K562 (cell line): ENCODE measurements around the gene DLGAP1. TPM values are rescaled to one million over a fixed set of nuclear protein-coding genes. Genes with fewer than 3 reads are reported as not detected.

ENCODE experiments used
- ATAC-seq: fragments of 200-7000 bp; cut with Tn5 transposase; 3 replicates; pipeline ENCODE4 v1.9.1; 2020; ENCODE audit warnings: moderate library complexity
- BruUV-seq: library from RNA; stranded (reverse); fragments of 400-500 nt; replicated peaks from 2 replicates; lab custom pipeline; 2021; lab: Mats Ljungman, UMichigan
- CTCF ChIA-PET: fragments of 300-600 bp; formaldehyde crosslinking; extraction: SDS; loops from one replicate; lab custom pipeline; 2021; ENCODE audit warnings: low intra/inter-chr PET ratio; lab: Yijun Ruan, JAX
- POLR2A ChIA-PET: fragments of 300-600, 350-650 bp; sonication (Branson Sonifier 250); formaldehyde crosslinking; extraction: SDS; loops from one replicate; lab custom pipeline; 2021; ENCODE audit warnings: antibody characterized with exemption, inconsistent platforms; lab: Yijun Ruan, JAX
- DNase-seq, 4 experiments: peaks; one replicate each; pipeline versions ENCODE4 v3.0.0 to v3.0.0-alpha.2; 2011 to 2018; ENCODE audit warnings: low spot score in 3 of 4, mixed read lengths in 3 of 4; ENCODE audit errors: extremely low read depth in 1 of 4
- FAIRE-seq: peaks from 2 replicates; lab custom pipeline; 2011; peaks lifted over from hg19 to GRCh38; lab: Jason Lieb, UNC
- H2AFZ ChIP-seq: 2 replicates; pipeline ENCODE4 v1.6.0; 2011; ENCODE audit warnings: low read depth, low read length, control low read depth, inconsistent platforms
- H3K27ac ChIP-seq: fragments of 200-600 bp; 3 replicates; pipeline ENCODE4 v1.8.0; 2011; ENCODE audit warnings: low read depth, mild to moderate bottlenecking, control low read depth, inconsistent platforms, low read length, moderate library complexity, mixed read lengths; ENCODE audit errors: extremely low read depth
- H3K27me3 ChIP-seq, 2 experiments: fragments of 300-600 bp in 1 of 2; 2 replicates in 1 of 2; 3 replicates in 1 of 2; pipeline versions ENCODE4 v1.6.0 to v1.8.0; 2011; ENCODE audit warnings: inconsistent platforms in 2 of 2, low read length in 2 of 2, mild to moderate bottlenecking in 1 of 2, mixed read lengths in 1 of 2, moderate library complexity in 1 of 2; ENCODE audit not compliant: control insufficient read depth in 2 of 2, insufficient read depth in 2 of 2
- H3K36me3 ChIP-seq: fragments of 300-600 bp; 3 replicates; pipeline ENCODE4 v1.8.0; 2011; ENCODE audit warnings: mild to moderate bottlenecking, low read length, inconsistent platforms; ENCODE audit not compliant: control insufficient read depth, insufficient read depth
- H3K4me1 ChIP-seq, 2 experiments: fragments of 200-600 bp in 1 of 2; replicated peaks in 1 of 2; 2 replicates in 1 of 2; 3 replicates in 1 of 2; pipeline versions ENCODE4 v1.5.1 to v1.8.0; 2011; ENCODE audit warnings: inconsistent platforms in 2 of 2, low read length in 2 of 2, mild to moderate bottlenecking in 1 of 2, mixed read lengths in 1 of 2, moderate library complexity in 1 of 2; ENCODE audit not compliant: control insufficient read depth in 2 of 2, insufficient read depth in 2 of 2
- H3K4me2 ChIP-seq: 2 replicates; pipeline ENCODE4 v1.6.1; 2011; ENCODE audit warnings: low read length, control low read depth, inconsistent platforms, mixed read lengths; ENCODE audit not compliant: insufficient read depth
- H3K4me3 ChIP-seq: fragments of 200-600 bp; sonication (generic), shearing (Covaris generic); 2 replicates; pipeline ENCODE4 v1.5.1; 2016; ENCODE audit warnings: control low read depth, inconsistent platforms
- H3K79me2 ChIP-seq: fragments of 200-600 bp; 3 replicates; pipeline ENCODE4 v1.8.0; 2011; ENCODE audit warnings: low read length, inconsistent platforms; ENCODE audit not compliant: control insufficient read depth, insufficient read depth
- H3K9ac ChIP-seq, 2 experiments: 2 replicates each; pipeline versions ENCODE4 v1.6.0 to v1.6.1; 2011; ENCODE audit warnings: low read depth in 2 of 2, low read length in 2 of 2, control low read depth in 1 of 2, inconsistent platforms in 1 of 2, mild to moderate bottlenecking in 1 of 2, mixed read lengths in 1 of 2; ENCODE audit not compliant: insufficient read depth in 1 of 2
- H3K9me1 ChIP-seq: one replicate; pipeline ENCODE4 v1.6.0; 2011; ENCODE audit warnings: inconsistent platforms, mild to moderate bottlenecking, low read length, moderate library complexity; ENCODE audit not compliant: control insufficient read depth, insufficient read depth
- H3K9me3 ChIP-seq: replicated peaks from 2 replicates; pipeline ENCODE4 v1.5.1; 2011; ENCODE audit warnings: low read depth, low read length, inconsistent platforms; ENCODE audit not compliant: control insufficient read depth, insufficient read depth
- H4K20me1 ChIP-seq: replicated peaks from 2 replicates; pipeline ENCODE4 v1.6.1; 2011; ENCODE audit warnings: low read length, inconsistent platforms, mixed read lengths; ENCODE audit not compliant: control insufficient read depth, insufficient read depth
- CBX8 ChIP-seq: fragments of 200-600 bp; sonication (generic); IDR thresholded peaks from 2 replicates; pipeline ENCODE4 v1.6.1; 2012; ENCODE audit warnings: borderline replicate concordance, mixed run types, low read depth, mild to moderate bottlenecking, moderate library complexity, mixed read lengths, low read length, control low read depth, inconsistent platforms; ENCODE audit not compliant: poor library complexity, severe bottlenecking; ENCODE audit errors: extremely low read depth
- DNMT1 ChIP-seq: fragments of 450-650 bp; IDR thresholded peaks from 2 replicates; pipeline ENCODE4 v1.6.1; 2016; ENCODE audit warnings: antibody characterized with exemption, mild to moderate bottlenecking
- ETS2 ChIP-seq: IDR thresholded peaks from 2 replicates; pipeline ENCODE4 v1.6.1; 2016; ENCODE audit warnings: borderline replicate concordance, missing genetic modification characterization, mild to moderate bottlenecking, moderate library complexity, missing compliant biosample characterization; ENCODE audit not compliant: poor library complexity, severe bottlenecking
- ETV1 ChIP-seq: fragments of 450-650 bp; conservative IDR thresholded peaks from 2 replicates; pipeline ENCODE4 v1.6.1; 2016; ENCODE audit warnings: missing genetic modification characterization, control low read depth, low read depth, missing compliant biosample characterization
- EZH2 ChIP-seq: IDR thresholded peaks from 2 replicates; pipeline ENCODE4 v1.6.1; 2012; ENCODE audit warnings: low read depth, mild to moderate bottlenecking, inconsistent platforms, low read length, borderline replicate concordance
- FOXA3 ChIP-seq, 2 experiments: fragments of 450-650 bp in 1 of 2; sonication (generic) in 1 of 2; formaldehyde crosslinking; IDR thresholded peaks in 1 of 2; conservative IDR thresholded peaks in 1 of 2; 2 replicates each; pipeline versions ENCODE4 v1.4.0 to v1.8.0; 2020 to 2022; ENCODE audit warnings: mild to moderate bottlenecking in 2 of 2, missing genetic modification reagents in 1 of 2
- GTF2A2 ChIP-seq: IDR thresholded peaks from 2 replicates; pipeline ENCODE4 v1.6.1; 2016; ENCODE audit warnings: mild to moderate bottlenecking, missing genetic modification characterization, missing compliant biosample characterization
- HINFP ChIP-seq: fragments of 450-650 bp; conservative IDR thresholded peaks from 2 replicates; pipeline ENCODE4 v1.6.1; 2016; ENCODE audit warnings: missing genetic modification characterization, low read depth, mild to moderate bottlenecking, control low read depth, missing compliant biosample characterization
- HNRNPH1 ChIP-seq: fragments of 200-400 bp; formaldehyde crosslinking; optimal IDR thresholded peaks from 2 replicates; pipeline ENCODE3; 2017; ENCODE audit warnings: low read depth, mild to moderate bottlenecking, low read length, moderate library complexity
- NR2F6 ChIP-seq: fragments of 450-650 bp; formaldehyde crosslinking; IDR thresholded peaks from 2 replicates; pipeline ENCODE4 v1.4.0; 2020; ENCODE audit warnings: mild to moderate bottlenecking
- POLR2AphosphoS2 ChIP-seq: IDR thresholded peaks from 2 replicates; pipeline ENCODE4 v1.6.1; 2012; ENCODE audit warnings: low read length, improper control_type of control experiment
- POLR3G ChIP-seq: IDR thresholded peaks from 2 replicates; pipeline ENCODE4 v1.6.1; 2011; ENCODE audit not compliant: insufficient read length, insufficient replicate concordance; ENCODE audit errors: extremely low read depth
- RNF2 ChIP-seq: sonication (generic); IDR thresholded peaks from 2 replicates; pipeline ENCODE4 v1.6.1; 2016
- SMC3 ChIP-seq: conservative IDR thresholded peaks from 2 replicates; pipeline ENCODE4 v1.6.1; 2011; ENCODE audit warnings: low read depth, low read length, improper control_type of control experiment; ENCODE audit not compliant: insufficient read depth
- ZBTB5 ChIP-seq: fragments of 450-650 bp; IDR thresholded peaks from 2 replicates; pipeline ENCODE4 v1.6.1; 2017; ENCODE audit warnings: antibody characterized with exemption
- ZNF197 ChIP-seq: fragments of 200-800 bp; sonication (Bioruptor generic); IDR thresholded peaks from 2 replicates; pipeline ENCODE4 v1.6.1; 2016; ENCODE audit warnings: low read depth, missing genetic modification characterization, missing compliant biosample characterization
- ZNF217 ChIP-seq: sonication (generic); formaldehyde crosslinking; IDR thresholded peaks from 2 replicates; pipeline ENCODE4 v1.8.0; 2022; ENCODE audit warnings: mild to moderate bottlenecking, missing genetic modification reagents
- ZNF696 ChIP-seq: fragments of 250-450 bp; sonication (Bioruptor Pico); conservative IDR thresholded peaks from 2 replicates; pipeline ENCODE4 v1.4.0; 2020; ENCODE audit warnings: mild to moderate bottlenecking, moderate library complexity
- WGBS: fragments of 100-300 bp; shearing (Covaris generic); methylation state at CpG from one replicate; pipeline ENCODE4 v1.1.6; 2016; ENCODE audit warnings: low coverage, mixed read lengths; ENCODE audit not compliant: insufficient coverage; ENCODE audit errors: missing lambda C conversion rate; 5-methylcytosine and 5-hydroxymethylcytosine counted together
- in situ Hi-C: fragments of 300-500 bp; cut with MboI; formaldehyde crosslinking; loops from 4 replicates; pipeline ENCODE4 v1.15.0; 2018; ENCODE audit warnings: inconsistent platforms, mixed read lengths
- intact Hi-C: fragments of 100-400 bp; cut with micrococcal nuclease; formaldehyde crosslinking; loops from 2 replicates; pipeline ENCODE4 v1.14.2; 2022
- polyA plus RNA-seq, 8 experiments: library from polyadenylated mRNA; depleted of rRNA in 4 of 8; stranded (reverse) in 5 of 8; unstranded in 3 of 8; fragments of >200 nt; fragmentation: Nextera tagmentation in 2 of 8; fragmentation: Illumina TruSeq in 1 of 8; extraction: Ambion mirVana in 2 of 8; extraction: Trizol in 1 of 8; gene quantifications; 2 replicates each; pipeline versions ENCODE4 v1.2.1 to v1.2.3, GENCODE V29; 2011 to 2014; ENCODE audit warnings: inconsistent platforms in 1 of 8, missing spikeins in 1 of 8
- total RNA-seq, 7 experiments: library from RNA; depleted of rRNA in 6 of 7; stranded (reverse); fragments of >200 nt in 6 of 7; fragmentation: Illumina TruSeq in 2 of 7; extraction: Trizol in 2 of 7; gene quantifications; 2 replicates each; pipeline versions ENCODE4 v1.2.1 to v1.2.3, GENCODE V29; 2011 to 2021; ENCODE audit warnings: low replicate concordance in 1 of 7

DLGAP1 gene
- total and polyA plus RNA-seq, 9 of the 15 experiments (the other 6 are each of a cell fraction or from before 2014, with no cell fraction given): 0.04 to 0.22 (median 0.08) TPM

GRCh38 chr18:3855966-3856365 is 599.1 kb downstream of the DLGAP1 start:
- DNase-seq (no peak), ATAC-seq (no peak), FAIRE-seq (no peak)
- Histone ChIP-seq H3K27ac (no peak overlapping the region), H3K4me3 (no peak overlapping the region), H4K20me1 (no peaks in the 10 kb centered on the region), H3K9me3 (no peaks in the 10 kb centered on the region)
- 0% methylated on average over 3 of the region's 3 CpGs for WGBS
- TF ChIP-seq CBX8 (no peak), HNRNPH1 (no peak), POLR2AphosphoS2 (no peak), ZNF696 (CRISPR knock-in tag) (no peak), ZNF197 (no peak), POLR3G (no peak), SMC3 (no peak), RNF2 (no peak), DNMT1 (no peak), HINFP (tag) (no peak), ETV1 (no peak), ETS2 (tag) (no peak), FOXA3 (CRISPR knock-in tag; conservative IDR thresholded peaks at IDR 0.05 in 1 of 2, IDR thresholded peaks at IDR 0.05 in 1 of 2) (no peak), NR2F6 (CRISPR knock-in tag) (no peak), ZNF217 (CRISPR knock-in tag) (no peak), EZH2 (no peak), ZBTB5 (no peak), GTF2A2 (tag) (no peak)
- TF ChIP-seq, all 486 proteins: peak for 0
- no peak overlapping the region for H2AFZ ChIP-seq
- no peaks in the 10 kb centered on the region for H3K27me3 ChIP-seq
- CTCF ChIA-PET: no interaction called here
- BruUV-seq: no TSS peak
- no peaks in the 10 kb centered on the region for H3K36me3 ChIP-seq
- no peak overlapping the region for H3K4me2 ChIP-seq
- intact Hi-C loops (no loop called here), in situ Hi-C loops (no loop called here)
- POLR2A ChIA-PET: interaction anchor here (0.6 to 2.2 kb wide), 2 partner anchors 89 to 141 kb away, joined by 3 to 4 read pairs; no protein-coding TSS in a partner anchor
- H3K9me1 ChIP-seq: no peaks in the 10 kb centered on the region
- no peaks in the 10 kb centered on the region for H3K79me2 ChIP-seq
- no peaks in the 10 kb centered on the region for H3K4me1 ChIP-seq
- H3K9ac ChIP-seq: no peak overlapping the region
